ENCODE data around the gene PRPF6. TPM values are rescaled to one million over a fixed set of nuclear protein-coding genes. Genes with fewer than 3 reads are reported as not detected.

Gene PRPF6
- total and polyA plus RNA-seq, 2 experiments from 2014 or later = 47.1 to 54.8 TPM

DNA sequence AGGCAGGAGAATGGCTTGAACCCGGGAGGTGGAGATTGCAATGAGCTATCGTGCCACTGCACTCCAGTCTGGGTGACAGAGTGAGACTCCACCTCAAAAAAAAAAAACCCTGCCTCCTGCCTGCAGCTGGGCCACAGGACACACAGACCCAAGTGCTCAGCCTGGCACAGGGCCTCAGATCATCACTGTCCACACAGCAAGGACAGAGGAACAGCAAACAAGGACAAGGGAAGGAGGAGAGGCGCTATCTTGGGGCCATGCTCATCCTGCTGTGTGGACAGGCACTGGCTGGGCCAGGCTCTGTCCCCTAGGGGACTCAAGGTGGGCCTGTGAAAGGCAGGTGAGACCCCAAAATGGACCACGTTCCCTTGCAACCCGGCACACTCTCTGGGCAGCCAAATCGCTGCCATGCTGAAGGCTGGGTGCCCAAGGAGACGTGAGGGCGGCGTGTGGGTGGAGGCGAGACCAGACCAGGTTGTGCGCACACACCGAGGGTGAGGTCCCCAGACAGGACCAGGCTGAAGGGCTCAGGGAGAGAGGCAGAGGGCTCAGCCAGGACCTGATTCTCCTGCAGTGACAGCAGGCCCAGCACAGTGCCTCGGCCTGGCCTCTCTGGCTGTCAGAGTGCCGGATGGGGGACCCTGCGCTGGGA, 33.8 kb upstream of the PRPF6 start:
- no peak overlapping the region for H3K9ac ChIP-seq
- H3K27ac ChIP-seq = no peak overlapping the region
- no peak for TF ChIP-seq EZH2 (IDR thresholded peaks at IDR 0.05; ENCODE audit: insufficient read depth, poor library complexity, severe bottlenecking)
- H3K4me3 ChIP-seq = no peak overlapping the region
- WGBS, 2 experiments (ENCODE audit: low coverage in 1 of 2, low lambda C conversion rate in 2 of 2, missing lambda C conversion rate in 2 of 2) = 81% methylated on average over 15 of the region's 15 CpGs
- peaks cover 72% of the 10 kb centered on the region for H3K79me2 ChIP-seq (ENCODE audit: insufficient read depth)
- no peak for DNase-seq
- no peaks in the 10 kb centered on the region for H3K9me2 ChIP-seq (ENCODE audit: insufficient read depth)
- peaks cover 15% of the 10 kb centered on the region for H3F3A ChIP-seq (ENCODE audit: insufficient read depth)
- H3K9me3 ChIP-seq (ENCODE audit: low read depth) = no peaks in the 10 kb centered on the region
- H3K27me3 ChIP-seq (replicated peaks; ENCODE audit: insufficient read depth) = no peaks in the 10 kb centered on the region
- no peak overlapping the region for H3K4me2 ChIP-seq (ENCODE audit: unreplicated experiment)
- H3K36me3 ChIP-seq (ENCODE audit: low read depth) = no peaks in the 10 kb centered on the region; the same call in 1 of the 2 replicates
- H4K20me1 ChIP-seq (ENCODE audit: insufficient read depth) = no peaks in the 10 kb centered on the region; the same call in 1 of the 2 replicates
- H2AFZ ChIP-seq = no peak overlapping the region
- in situ Hi-C loops (cut with MboI) = no loop called here
- H3K4me1 ChIP-seq (ENCODE audit: insufficient read depth) = peaks cover 8% of the 10 kb centered on the region; the same call in 1 of the 2 replicates

DNA sequence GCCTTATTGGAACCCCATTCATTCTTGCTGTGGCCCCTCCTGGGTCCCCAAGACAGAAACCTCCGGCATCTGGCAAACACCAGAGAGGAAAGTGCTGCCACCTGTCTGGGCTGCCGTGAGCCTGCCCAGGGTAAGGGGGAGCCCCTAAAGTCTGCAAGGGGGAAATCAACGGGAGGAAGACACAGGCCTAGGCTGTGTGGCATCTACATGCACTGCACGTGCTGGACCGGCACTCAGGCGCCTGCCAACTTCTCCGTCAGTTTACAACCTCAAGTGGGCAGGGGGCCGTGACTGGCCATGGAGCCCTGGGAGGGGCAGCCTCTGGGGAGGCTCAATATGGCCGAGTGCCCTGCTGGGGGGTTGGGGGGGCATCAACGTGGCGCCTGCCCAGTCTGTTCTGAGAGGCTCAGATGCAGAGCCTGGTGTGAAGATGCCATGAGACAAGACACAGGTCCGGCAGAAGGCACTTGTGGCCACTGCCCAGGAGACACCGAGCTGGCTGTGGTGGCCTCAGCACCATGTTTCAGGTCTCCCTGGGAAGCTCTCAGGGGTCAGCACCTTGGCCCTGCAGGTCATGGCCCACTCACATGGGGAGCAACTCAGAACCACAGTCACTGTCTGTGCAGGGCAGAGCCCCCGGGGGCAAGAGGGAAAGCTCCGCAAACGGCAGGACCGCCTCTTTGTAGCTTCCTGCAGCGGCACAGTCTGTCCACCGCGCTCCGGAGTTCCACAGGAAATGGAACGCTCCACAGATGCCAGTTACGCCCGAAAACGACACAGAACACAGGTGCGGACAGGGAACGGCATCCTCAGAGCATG, 33.1 kb upstream of the PRPF6 start:
- Histone ChIP-seq H2AFZ (no peak overlapping the region), H3K9ac (no peak overlapping the region), H3K4me2 (ENCODE audit: unreplicated experiment) (no peak overlapping the region), H3K36me3 (ENCODE audit: low read depth) (no peaks in the 10 kb centered on the region; the same call in 1 of the 2 replicates), H3F3A (ENCODE audit: insufficient read depth) (peaks cover 12% of the 10 kb centered on the region), H4K20me1 (ENCODE audit: insufficient read depth) (no peaks in the 10 kb centered on the region; the same call in 1 of the 2 replicates), H3K79me2 (ENCODE audit: insufficient read depth) (peaks cover 79% of the 10 kb centered on the region), H3K4me1 (ENCODE audit: insufficient read depth) (peaks cover 8% of the 10 kb centered on the region; the same call in 1 of the 2 replicates), H3K9me3 (ENCODE audit: low read depth) (no peaks in the 10 kb centered on the region), H3K9me2 (ENCODE audit: insufficient read depth) (no peaks in the 10 kb centered on the region), H3K27ac (no peak overlapping the region), H3K27me3 (replicated peaks; ENCODE audit: insufficient read depth) (no peaks in the 10 kb centered on the region), H3K4me3 (no peak overlapping the region)
- DNase-seq = no peak
- TF ChIP-seq EZH2 (IDR thresholded peaks at IDR 0.05; ENCODE audit: insufficient read depth, poor library complexity, severe bottlenecking) = no peak
- TF ChIP-seq EZH2phosphoT487 (IDR thresholded peaks at IDR 0.05; ENCODE audit: insufficient read depth, low read depth) = no peak
- WGBS, 2 experiments (ENCODE audit: low coverage in 1 of 2, low lambda C conversion rate in 2 of 2, missing lambda C conversion rate in 2 of 2) = 43 to 45% methylated on average over 27 of the region's 27 CpGs
- in situ Hi-C loops (cut with MboI) = no loop called here

DNA sequence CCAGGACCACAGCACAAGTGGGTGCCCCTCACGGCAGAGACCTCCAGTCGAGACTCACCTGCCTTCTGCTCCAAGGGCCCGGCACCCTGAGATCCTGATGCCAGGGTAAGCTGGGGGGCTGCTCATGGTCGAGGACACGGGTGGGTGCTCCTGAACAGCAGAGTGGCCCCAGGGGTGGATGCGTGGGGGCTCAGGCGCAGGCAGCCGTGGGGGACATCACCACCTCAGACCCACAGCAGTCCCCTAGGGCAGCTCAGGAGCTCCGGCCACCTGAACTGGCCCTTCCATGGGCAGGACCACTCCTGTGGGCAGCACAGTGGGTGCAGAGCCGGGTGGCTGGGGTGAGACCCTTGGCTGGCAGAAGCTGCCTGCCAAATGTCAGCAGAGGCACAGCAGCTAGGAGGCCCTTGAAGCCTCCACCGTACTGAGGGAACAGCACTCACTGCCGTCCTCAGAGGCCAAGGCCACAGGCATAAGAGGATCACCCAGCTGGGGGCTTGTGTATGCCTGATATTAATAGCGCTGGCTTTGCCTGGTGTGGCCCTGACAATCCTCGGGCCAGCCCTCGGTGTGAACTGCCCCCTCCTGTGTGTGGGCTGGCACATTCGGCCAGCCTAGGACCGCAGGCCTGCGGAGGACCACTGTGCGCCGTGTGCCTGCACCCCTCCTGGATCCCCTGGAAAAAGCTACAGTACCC, 30.1 kb upstream of the PRPF6 start:
- Histone ChIP-seq H3F3A (ENCODE audit: insufficient read depth) (peaks cover 12% of the 10 kb centered on the region), H4K20me1 (ENCODE audit: insufficient read depth) (no peaks in the 10 kb centered on the region; the same call in 1 of the 2 replicates), H3K79me2 (ENCODE audit: insufficient read depth) (peaks cover 94% of the 10 kb centered on the region), H3K9me2 (ENCODE audit: insufficient read depth) (no peaks in the 10 kb centered on the region), H3K4me1 (ENCODE audit: insufficient read depth) (peaks cover 23% of the 10 kb centered on the region; the same call in 1 of the 2 replicates), H2AFZ (no peak overlapping the region), H3K4me2 (ENCODE audit: unreplicated experiment) (no peak overlapping the region), H3K36me3 (ENCODE audit: low read depth) (no peaks in the 10 kb centered on the region), H3K27me3 (replicated peaks; ENCODE audit: insufficient read depth) (no peaks in the 10 kb centered on the region), H3K27ac (no peak overlapping the region), H3K4me3 (no peak overlapping the region), H3K9ac (0 out of 2 replicates have a peak overlapping the region, but pooled peaks have one; percentile 49), H3K9me3 (ENCODE audit: low read depth) (no peaks in the 10 kb centered on the region)
- in situ Hi-C loops (cut with MboI) = no loop called here
- 80 to 81% methylated on average over 20 of the region's 20 CpGs for WGBS, 2 experiments (ENCODE audit: low coverage in 1 of 2, low lambda C conversion rate in 2 of 2, missing lambda C conversion rate in 2 of 2)
- no peak for DNase-seq
- no peak for TF ChIP-seq EZH2 (IDR thresholded peaks at IDR 0.05; ENCODE audit: insufficient read depth, poor library complexity, severe bottlenecking)
- TF ChIP-seq EZH2phosphoT487 (IDR thresholded peaks at IDR 0.05; ENCODE audit: insufficient read depth, low read depth) = no peak
